Neuronal stem cell (in vitro differentiated cells): ENCODE measurements around the gene COL28A1.

Experiments used
- DNase-seq: peaks from one replicate; pipeline ENCODE4 v3.0.0-alpha.2; 2013; ENCODE audit warnings: low spot score
- H2AFZ ChIP-seq: one replicate; pipeline ENCODE4 v1.6.1; 2013; ENCODE audit warnings: mild to moderate bottlenecking, low read length, inconsistent platforms
- H2AK5ac ChIP-seq: 2 replicates; pipeline ENCODE4 v1.6.1; 2013; ENCODE audit warnings: low read depth, mild to moderate bottlenecking, inconsistent platforms, low read length, moderate library complexity, mixed read lengths
- H2BK120ac ChIP-seq: 2 replicates; pipeline ENCODE4 v1.6.1; 2013; ENCODE audit warnings: low read depth, mild to moderate bottlenecking, inconsistent platforms, low read length, moderate library complexity, mixed read lengths
- H2BK12ac ChIP-seq: one replicate; pipeline ENCODE4 v1.6.1; 2013; ENCODE audit warnings: low read length, inconsistent platforms
- H2BK15ac ChIP-seq: 2 replicates; pipeline ENCODE4 v1.6.1; 2013; ENCODE audit warnings: mild to moderate bottlenecking, low read length, inconsistent platforms, mixed read lengths
- H2BK5ac ChIP-seq: one replicate; pipeline ENCODE4 v1.6.1; 2013; ENCODE audit warnings: inconsistent platforms, mild to moderate bottlenecking, low read length, moderate library complexity
- H3K14ac ChIP-seq: one replicate; pipeline ENCODE4 v1.6.1; 2013; ENCODE audit warnings: low read length, inconsistent platforms
- H3K18ac ChIP-seq: 2 replicates; pipeline ENCODE4 v1.6.1; 2013; ENCODE audit warnings: low read length, inconsistent platforms
- H3K23ac ChIP-seq: 2 replicates; pipeline ENCODE4 v1.6.1; 2013; ENCODE audit warnings: low read depth, mild to moderate bottlenecking, mixed read lengths, low read length, inconsistent platforms; ENCODE audit not compliant: poor library complexity
- H3K27ac ChIP-seq: replicated peaks from 3 replicates; pipeline ENCODE4 v1.5.1; 2013; ENCODE audit warnings: low read length, inconsistent platforms
- H3K27me3 ChIP-seq, 3 experiments: 2 replicates each; pipeline ENCODE4 v1.6.1; 2013; ENCODE audit warnings: low read length in 3 of 3, mild to moderate bottlenecking in 2 of 3, inconsistent platforms in 1 of 3, low read depth in 1 of 3, mixed read lengths in 1 of 3, moderate library complexity in 1 of 3; ENCODE audit not compliant: control insufficient read depth in 3 of 3, insufficient read depth in 3 of 3
- H3K36me3 ChIP-seq, 2 donors: replicated peaks in 1 of 2; 2 replicates each; pipeline ENCODE4 v1.6.1; 2013; ENCODE audit warnings: low read length in 2 of 2; ENCODE audit not compliant: control insufficient read depth in 2 of 2, insufficient read depth in 2 of 2
- H3K4ac ChIP-seq: 2 replicates; pipeline ENCODE4 v1.6.1; 2013; ENCODE audit warnings: inconsistent platforms, mild to moderate bottlenecking, low read length, moderate library complexity
- H3K4me1 ChIP-seq, 2 donors: 1 replicate in 1 of 2; 2 replicates in 1 of 2; pipeline ENCODE4 v1.6.1; 2013; ENCODE audit warnings: low read length in 2 of 2, low read depth in 1 of 2; ENCODE audit not compliant: control insufficient read depth in 2 of 2, insufficient read depth in 1 of 2
- H3K4me2 ChIP-seq: one replicate; pipeline ENCODE4 v1.6.1; 2013; ENCODE audit warnings: mild to moderate bottlenecking, low read length, inconsistent platforms; ENCODE audit not compliant: insufficient read depth, poor library complexity, severe bottlenecking
- H3K4me3 ChIP-seq, 2 donors: 2 replicates each; pipeline ENCODE4 v1.5.1; 2013; ENCODE audit warnings: low read length in 2 of 2, mild to moderate bottlenecking in 2 of 2, inconsistent platforms in 1 of 2, moderate library complexity in 1 of 2
- H3K79me1 ChIP-seq: one replicate; pipeline ENCODE4 v1.6.1; 2013; ENCODE audit warnings: low read depth, mild to moderate bottlenecking, inconsistent platforms, low read length, moderate library complexity
- H3K9ac ChIP-seq: one replicate; pipeline ENCODE4 v1.6.1; 2013; ENCODE audit warnings: mild to moderate bottlenecking, low read depth, low read length, inconsistent platforms; ENCODE audit not compliant: poor library complexity
- H3K9me3 ChIP-seq, 2 donors: replicated peaks in 1 of 2; 2 replicates each; pipeline versions ENCODE3 to v1.6.1; 2013; ENCODE audit warnings: low read length in 2 of 2, mild to moderate bottlenecking in 2 of 2, inconsistent platforms in 1 of 2, low read depth in 1 of 2, mixed read lengths in 1 of 2, moderate library complexity in 1 of 2; ENCODE audit not compliant: control insufficient read depth in 2 of 2, insufficient read depth in 1 of 2
- H4K8ac ChIP-seq: one replicate; pipeline ENCODE4 v1.6.1; 2013; ENCODE audit warnings: low read depth, mild to moderate bottlenecking, inconsistent platforms, low read length, moderate library complexity
- H4K91ac ChIP-seq: one replicate; pipeline ENCODE4 v1.6.1; 2013; ENCODE audit warnings: low read length, low read depth, mild to moderate bottlenecking, inconsistent platforms; ENCODE audit not compliant: poor library complexity
- WGBS, 2 donors: extraction: QIAGEN DNeasy Blood & Tissue Kit; methylation state at CpG; one replicate each; pipeline ENCODE4 v1.1.7; 2013; ENCODE audit warnings: missing lambda C conversion rate in 2 of 2, mixed read lengths in 1 of 2; ENCODE audit not compliant: insufficient read length in 2 of 2, insufficient replicate concordance in 1 of 2; ENCODE audit errors: extremely low coverage in 2 of 2; 5-methylcytosine and 5-hydroxymethylcytosine counted together

COL28A1 gene

DNA sequence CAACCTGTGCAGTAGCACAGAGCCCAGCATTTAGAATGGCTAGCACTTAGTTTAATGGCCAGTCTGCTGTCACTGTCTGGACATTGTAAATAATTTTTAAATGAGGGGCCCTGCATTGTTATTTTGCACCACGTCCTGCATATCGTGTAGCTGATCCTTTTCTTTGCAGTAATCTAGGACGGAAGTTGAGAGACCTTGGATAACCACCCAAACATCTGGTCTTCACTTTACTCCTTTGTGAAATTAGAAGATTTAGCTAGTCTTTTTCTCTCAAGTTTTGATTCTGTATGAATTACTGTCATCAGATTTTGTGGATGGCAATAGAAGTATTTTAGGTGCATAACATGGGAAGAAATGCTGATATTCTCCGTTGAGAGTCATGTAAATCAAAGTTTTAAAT is 32.9 kb upstream of the COL28A1 start:
- Histone ChIP-seq H3K9me3 (peaks cover 2 to 23% of the 10 kb centered on the region in 2 donors), H3K36me3 (peaks cover 0 to 45% of the 10 kb centered on the region in 2 donors), H4K8ac (no peak overlapping the region), H2AFZ (no peak overlapping the region), H2BK5ac (no peak overlapping the region), H3K79me1 (no peaks in the 10 kb centered on the region), H3K4me2 (no peak overlapping the region), H3K4ac (no peak overlapping the region), H2AK5ac (no peak overlapping the region), H4K91ac (no peak overlapping the region), H3K4me3 (peak overlapping the region in 1 of 2 donors; percentile 54), H2BK120ac (no peak overlapping the region), H3K27me3 (no peaks in the 10 kb centered on the region), H3K23ac (no peak overlapping the region), H3K27ac (no peak overlapping the region), H2BK12ac (no peak overlapping the region), H3K18ac (no peak overlapping the region), H3K4me1 (peaks cover 0 to 8% of the 10 kb centered on the region in 2 donors), H2BK15ac (no peak overlapping the region), H3K9ac (no peak overlapping the region), H3K14ac (no peak overlapping the region)
- no CpG with 5 or more reads among the region's 4 CpGs for WGBS, 2 donors
- DNase-seq: no peak

GRCh38 chr7:7567898-7568531 is 32.3 kb upstream of the COL28A1 start:
- Histone ChIP-seq H3K4me3 (peak overlapping the region in 1 of 2 donors; percentile 54), H3K79me1 (no peaks in the 10 kb centered on the region), H3K4me2 (peak overlapping the region; percentile 21), H3K27me3 (no peaks in the 10 kb centered on the region), H3K9ac (no peak overlapping the region), H4K8ac (no peak overlapping the region), H2BK120ac (no peak overlapping the region), H2BK15ac (no peak overlapping the region), H3K9me3 (peaks cover 2 to 20% of the 10 kb centered on the region in 2 donors), H2BK12ac (no peak overlapping the region), H3K23ac (no peak overlapping the region), H4K91ac (no peak overlapping the region), H2AFZ (peak overlapping the region; percentile 95), H3K14ac (no peak overlapping the region), H2AK5ac (no peak overlapping the region), H3K4ac (no peak overlapping the region), H3K4me1 (peaks cover 0 to 8% of the 10 kb centered on the region in 2 donors), H2BK5ac (no peak overlapping the region), H3K36me3 (peaks cover 0 to 40% of the 10 kb centered on the region in 2 donors), H3K18ac (no peak overlapping the region), H3K27ac (no peak overlapping the region)
- no peak for DNase-seq
- no CpG with 5 or more reads among the region's 2 CpGs for WGBS, 2 donors

DNA sequence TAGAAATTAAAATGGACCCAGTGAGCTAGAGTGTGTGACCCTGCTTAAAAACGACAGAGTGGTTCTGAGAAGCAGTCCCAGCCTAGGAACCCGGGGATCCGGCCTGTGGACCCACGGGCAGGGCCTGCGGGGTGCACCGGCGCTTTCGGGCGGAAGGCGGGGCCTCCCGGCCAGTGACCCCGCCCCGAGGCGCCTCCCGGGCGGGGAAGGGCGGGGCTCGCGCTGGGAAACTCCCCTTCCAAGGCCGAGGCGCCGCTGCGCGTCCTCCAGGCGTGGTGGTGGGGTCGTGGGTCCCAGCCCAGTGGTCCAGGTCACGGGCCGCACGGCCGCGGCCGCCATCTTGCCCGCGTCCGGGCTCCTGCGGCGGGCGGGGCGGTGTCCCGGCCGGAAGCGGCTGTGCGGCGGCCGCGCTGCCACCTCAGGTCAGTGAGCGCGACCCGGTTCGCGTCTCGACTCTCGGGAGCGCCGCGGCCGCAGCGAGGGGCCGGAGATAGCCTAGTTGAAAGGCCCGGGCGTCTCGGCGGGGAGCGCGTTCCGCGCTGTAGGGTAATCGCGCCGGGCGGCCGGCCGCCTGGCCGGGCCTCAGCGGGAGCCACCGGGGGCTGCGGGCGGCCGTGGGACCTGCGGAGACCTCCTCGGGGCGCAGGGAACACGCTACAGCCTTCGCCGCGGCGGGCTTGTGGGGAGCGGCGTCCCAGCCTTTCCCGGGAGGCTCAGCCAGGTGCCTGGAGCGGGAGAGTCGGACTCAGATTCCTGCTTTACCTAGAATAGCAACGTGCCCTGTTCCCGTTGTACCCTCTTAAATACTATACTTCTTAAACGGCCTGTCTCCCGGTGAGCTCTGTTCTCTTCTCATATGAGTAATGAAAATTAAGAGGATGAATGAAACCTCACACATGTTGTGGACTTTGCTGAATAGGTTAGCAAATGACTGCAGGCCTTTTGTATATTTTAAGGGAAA is 31.3 kb upstream of the COL28A1 start, which contains the start of gene MIOS:
Gene MIOS (plus strand): TSS at position 234 of the 961 bp plus-strand sequence. CDS start 5,592 bp downstream, outside the sequence.
- Histone ChIP-seq H2AFZ (peak within 1 kb of the TSS; percentile 95), H3K14ac (peak within 1 kb of the TSS; percentile 73), H2BK15ac (no peak within 1 kb of the TSS), H3K9ac (peak within 1 kb of the TSS; percentile 91), H3K79me1 (no peaks in the 10 kb centered on the region), H3K4me1 (peaks cover 0 to 8% of the 10 kb centered on the region in 2 donors), H2BK120ac (peak within 1 kb of the TSS; percentile 11), H4K91ac (no peak within 1 kb of the TSS), H3K36me3 (peaks cover 0 to 29% of the 10 kb centered on the region in 2 donors), H3K27ac (peak within 1 kb of the TSS; percentile 51), H3K4me3 (peak within 1 kb of the TSS; percentile 54 to 91), H3K23ac (peak within 1 kb of the TSS; percentile 94), H2BK12ac (no peak within 1 kb of the TSS), H4K8ac (no peak within 1 kb of the TSS), H3K4ac (no peak within 1 kb of the TSS), H3K9me3 (peaks cover 2 to 20% of the 10 kb centered on the region in 2 donors), H3K18ac (peak within 1 kb of the TSS; percentile 92), H2BK5ac (peak within 1 kb of the TSS; percentile 79), H3K27me3 (no peaks in the 10 kb centered on the region), H3K4me2 (peak within 1 kb of the TSS; percentile 57), H2AK5ac (no peak within 1 kb of the TSS)
- peak; percentile 72 for DNase-seq
- WGBS, 2 donors: no CpG with 5 or more reads among the region's 96 CpGs
